HepG2 (cell line): Measurements from ENCODE around the gene CDT1. TPM values are rescaled to one million over a fixed set of nuclear protein-coding genes. Genes with fewer than 3 reads are reported as not detected.

Experiments
- ATAC-seq: fragments of 200-7000 bp; cut with Tn5 transposase; 3 replicates; pipeline ENCODE4 v1.9.1; 2020; ENCODE audit warnings: mild to moderate bottlenecking, moderate library complexity
- BruUV-seq: library from RNA; stranded (reverse); fragments of 400-500 nt; replicated peaks from 2 replicates; lab custom pipeline; 2021; lab: Mats Ljungman, UMichigan
- CTCF ChIA-PET: fragments of 300-600 bp; formaldehyde crosslinking; extraction: SDS; loops from one replicate; lab custom pipeline; 2021; ENCODE audit warnings: low total read pairs, inconsistent platforms, low intra/inter-chr PET ratio; lab: Yijun Ruan, JAX
- POLR2A ChIA-PET: fragments of 350-600 bp; sonication (Branson Sonifier 250); formaldehyde crosslinking; loops from one replicate; lab custom pipeline; 2020; ENCODE audit warnings: antibody characterized with exemption, inconsistent platforms; lab: Yijun Ruan, JAX
- DNase-seq: peaks from one replicate; pipeline ENCODE4 v3.0.0-alpha.2; 2015; ENCODE audit warnings: low spot score
- FAIRE-seq: peaks from 3 replicates; lab custom pipeline; 2011; peaks lifted over from hg19 to GRCh38; lab: Jason Lieb, UNC
- H2AFZ ChIP-seq: one replicate; pipeline ENCODE4 v1.6.1; 2011; ENCODE audit warnings: low read length, inconsistent platforms
- H3K27ac ChIP-seq: fragments of 300-600 bp; 3 replicates; pipeline ENCODE4 v1.8.0; 2011; ENCODE audit warnings: mixed run types, mild to moderate bottlenecking, mixed read lengths, low read length, inconsistent platforms; ENCODE audit not compliant: insufficient read depth; ENCODE audit errors: extremely low read length
- H3K27me3 ChIP-seq, 2 experiments: fragments of 200-600 bp in 1 of 2; 2 replicates in 1 of 2; 3 replicates in 1 of 2; pipeline versions ENCODE4 v1.6.0 to v1.8.0; 2011; ENCODE audit warnings: low read length in 2 of 2, mild to moderate bottlenecking in 2 of 2, moderate library complexity in 2 of 2, inconsistent platforms in 1 of 2; ENCODE audit not compliant: insufficient read depth in 2 of 2, control insufficient read depth in 1 of 2
- H3K36me3 ChIP-seq, 2 experiments: fragments of 200-600 bp in 1 of 2; replicated peaks in 1 of 2; 2 replicates in 1 of 2; 3 replicates in 1 of 2; pipeline versions ENCODE4 v1.5.1 to v1.8.0; 2011; ENCODE audit warnings: low read length in 2 of 2, inconsistent platforms in 1 of 2; ENCODE audit not compliant: insufficient read depth in 2 of 2, control insufficient read depth in 1 of 2
- H3K4me1 ChIP-seq: 2 replicates; pipeline ENCODE4 v1.5.1; 2012; ENCODE audit warnings: low read length, inconsistent platforms; ENCODE audit not compliant: insufficient read depth
- H3K4me2 ChIP-seq: 2 replicates; pipeline ENCODE4 v1.6.0; 2011; ENCODE audit warnings: low read depth, low read length, inconsistent platforms
- H3K4me3 ChIP-seq, 3 experiments: fragments of 200-600 bp in 1 of 3; sonication (generic), shearing (Covaris generic) in 1 of 3; replicated peaks in 1 of 3; 2 replicates each; pipeline ENCODE4 v1.5.1; 2011 to 2016; ENCODE audit warnings: low read length in 3 of 3, inconsistent platforms in 2 of 3, low read depth in 2 of 3, mild to moderate bottlenecking in 2 of 3, control low read depth in 1 of 3, mixed read lengths in 1 of 3; ENCODE audit not compliant: insufficient read depth in 1 of 3
- H3K79me2 ChIP-seq: one replicate; pipeline ENCODE4 v1.6.1; 2011; ENCODE audit warnings: low read length, inconsistent platforms; ENCODE audit not compliant: insufficient read depth
- H3K9ac ChIP-seq: 2 replicates; pipeline ENCODE4 v1.6.0; 2011; ENCODE audit warnings: mild to moderate bottlenecking, low read depth, low read length, inconsistent platforms; ENCODE audit not compliant: insufficient read depth
- H3K9me3 ChIP-seq: 2 replicates; pipeline ENCODE4 v1.5.1; 2012; ENCODE audit warnings: mild to moderate bottlenecking, low read length
- H4K20me1 ChIP-seq: 2 replicates; pipeline ENCODE4 v1.6.0; 2011; ENCODE audit warnings: inconsistent platforms, mild to moderate bottlenecking, low read length, moderate library complexity; ENCODE audit not compliant: insufficient read depth
- DNMT3B ChIP-seq: conservative IDR thresholded peaks from 2 replicates; pipeline ENCODE4 v1.6.1; 2016; ENCODE audit warnings: missing biosample characterization, control low read depth
- EED ChIP-seq: sonication (generic); formaldehyde crosslinking; IDR thresholded peaks from 2 replicates; pipeline ENCODE4 v1.5.0; 2020; ENCODE audit warnings: mild to moderate bottlenecking, missing genetic modification reagents
- HNF4A ChIP-seq: sonication (generic); formaldehyde crosslinking; IDR thresholded peaks from 2 replicates; pipeline ENCODE4 v1.4.0; 2020; ENCODE audit warnings: missing genetic modification reagents
- HNRNPL ChIP-seq: fragments of 200-400 bp; formaldehyde crosslinking; IDR thresholded peaks from 2 replicates; pipeline ENCODE4 v1.6.1; 2017; ENCODE audit warnings: mild to moderate bottlenecking, low read depth, low read length
- KDM4B ChIP-seq: sonication (generic); formaldehyde crosslinking; IDR thresholded peaks from 2 replicates; pipeline ENCODE4 v1.4.0; 2020; ENCODE audit warnings: missing genetic modification reagents
- POLR2A ChIP-seq, 2 experiments: IDR thresholded peaks; 2 replicates each; pipeline ENCODE4 v1.6.1; 2011; ENCODE audit warnings: low read depth in 2 of 2, low read length in 2 of 2, mild to moderate bottlenecking in 1 of 2, moderate library complexity in 1 of 2; ENCODE audit not compliant: insufficient read depth in 1 of 2
- RNF2 ChIP-seq: fragments of 450-650 bp; conservative IDR thresholded peaks from 2 replicates; pipeline ENCODE4 v1.6.1; 2016; ENCODE audit warnings: low read depth
- TBL1XR1 ChIP-seq: fragments of 150-350 bp; IDR thresholded peaks from 2 replicates; pipeline ENCODE4 v1.6.1; 2014; ENCODE audit warnings: borderline replicate concordance, low read length; ENCODE audit not compliant: partially characterized antibody
- TBX2 ChIP-seq: sonication (generic); formaldehyde crosslinking; IDR thresholded peaks from 2 replicates; pipeline ENCODE4 v1.5.0; 2020; ENCODE audit warnings: missing genetic modification reagents, mild to moderate bottlenecking, borderline replicate concordance
- WGBS: methylation state at CpG from one replicate; pipeline ENCODE4 v1.1.6; 2017; ENCODE audit warnings: low lambda C conversion rate; 5-methylcytosine and 5-hydroxymethylcytosine counted together
- in situ Hi-C: cut with HindIII; loops from 2 replicates; pipeline ENCODE4 v1.10.0; 2017; ENCODE audit warnings: low pct_unique_long_range_greater_than_20kb; ENCODE audit not compliant: extremely low pct_ligation_motif_present
- intact Hi-C: fragments of 100-400 bp; cut with micrococcal nuclease; formaldehyde crosslinking; loops from one replicate; pipeline ENCODE4 v1.10.0; 2022; ENCODE audit not compliant: unreplicated experiment
- polyA plus RNA-seq, 8 experiments: library from polyadenylated mRNA; depleted of rRNA in 3 of 8; stranded (reverse) in 7 of 8; unstranded in 1 of 8; fragments of >200 nt; fragmentation: Illumina TruSeq in 4 of 8; extraction: Trizol in 4 of 8; gene quantifications; 2 replicates each; pipeline versions ENCODE4 v1.2.1 to v1.2.3, GENCODE V29; 2011 to 2016; ENCODE audit warnings: low read depth in 4 of 8, missing spikeins in 1 of 8, mixed read lengths in 1 of 8; ENCODE audit not compliant: insufficient read depth in 1 of 8
- total RNA-seq, 5 experiments: library from RNA; depleted of rRNA; stranded (reverse); fragments of >200 nt; fragmentation: Illumina TruSeq; extraction: Trizol; gene quantifications; 2 replicates each; pipeline ENCODE4 v1.2.3, GENCODE V29; 2016; ENCODE audit warnings: low read depth in 1 of 5
- TF ChIP-seq, protein P1 (sequence below): sonication (generic); formaldehyde crosslinking; IDR thresholded peaks from 2 replicates; pipeline ENCODE4 v1.4.0; 2020; ENCODE audit warnings: missing genetic modification reagents, borderline replicate concordance
- TF ChIP-seq, protein P2 (sequence below): sonication (generic); formaldehyde crosslinking; conservative IDR thresholded peaks from 2 replicates; pipeline ENCODE4 v1.4.0; 2020; ENCODE audit warnings: missing genetic modification reagents
- TF ChIP-seq, protein P3 (sequence below): sonication (generic); formaldehyde crosslinking; IDR thresholded peaks from 2 replicates; pipeline ENCODE4 v1.4.0; 2020; ENCODE audit warnings: mild to moderate bottlenecking, missing genetic modification reagents

CDT1 gene
- total and polyA plus RNA-seq, 2 of the 13 experiments (the other 11 are each of a cell fraction or from before 2014, with no cell fraction given), result 23.1 to 23.8 TPM

DNA sequence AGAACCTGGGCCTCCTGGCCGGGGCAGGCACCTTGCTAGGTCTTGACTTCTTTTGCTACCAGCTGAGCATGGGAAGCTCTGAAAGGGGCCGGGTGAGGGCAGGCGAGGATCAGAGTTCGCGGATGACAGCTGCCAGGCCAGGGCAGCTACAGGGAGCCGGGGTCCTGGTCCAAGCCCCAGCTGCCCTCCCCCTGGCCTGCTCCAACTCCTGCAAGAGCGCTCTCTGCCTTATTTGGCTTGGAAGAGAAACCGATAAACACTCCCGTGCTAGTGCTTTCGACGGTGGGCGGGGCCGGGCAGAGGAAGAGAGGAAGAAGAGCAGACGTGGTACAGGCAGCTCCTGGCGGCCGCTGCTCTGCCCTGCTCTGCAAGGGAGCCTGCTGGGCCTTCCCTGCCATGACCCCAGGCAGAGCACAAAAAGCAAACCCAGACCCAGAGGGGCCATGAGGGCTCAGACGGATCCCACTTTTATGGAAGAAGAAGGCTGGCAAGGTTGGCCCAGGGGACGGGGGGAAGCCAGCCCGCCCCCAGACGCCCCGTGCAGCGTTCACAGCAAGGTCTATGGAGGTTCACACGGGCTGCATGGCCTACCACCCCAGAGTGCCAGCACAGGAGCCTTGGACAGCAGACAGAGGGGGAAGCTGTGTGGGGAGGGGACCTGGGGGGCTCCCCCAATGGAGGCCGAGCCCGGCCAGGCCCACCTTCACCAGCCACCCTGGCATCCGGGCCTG is 44.2 kb upstream of the CDT1 start:
- in situ Hi-C loops (loop anchor here (5.0 kb wide), 3 partner anchors 43 to 408 kb away; partner anchors contain the start of genes CDT1, GALNS and TRAPPC2L), intact Hi-C loops (loop anchor here (1.0 to 5.0 kb wide), 3 partner anchors 28 to 98 kb away; partner anchors contain the start of genes APRT, GALNS and TRAPPC2L)
- ATAC-seq (peak; percentile 83), FAIRE-seq (peak; percentile 96), DNase-seq (peak; percentile 98)
- Histone ChIP-seq H3K9ac (peak overlapping the region; percentile 53), H3K36me3 (peaks cover 0 to 2% of the 10 kb centered on the region in 2 experiments; a peak in 1 of 5 replicates), H3K27ac (peak overlapping the region; percentile 61), H3K9me3 (no peaks in the 10 kb centered on the region), H3K79me2 (peaks cover 20% of the 10 kb centered on the region), H3K4me1 (peaks cover 60% of the 10 kb centered on the region), H2AFZ (no peak overlapping the region), H3K27me3 (no peaks in the 10 kb centered on the region), H3K4me2 (peak overlapping the region; percentile 73), H3K4me3 (peak overlapping the region; percentile 39 to 68 (median 43)), H4K20me1 (peaks cover 23% of the 10 kb centered on the region)
- ChIA-PET POLR2A (interaction anchor here (0.9 to 2.9 kb wide), 15 partner anchors 10 to 433 kb away, joined by 3 to 36 read pairs (median 5); partner anchors contain the start of genes APRT, GALNS, PIEZO1 and TRAPPC2L), CTCF (interaction anchor here (0.7 to 1.7 kb wide), 4 partner anchors 25 to 98 kb away, joined by 4 to 12 read pairs (median 4); partner anchors contain the start of genes GALNS, PIEZO1 and TRAPPC2L)
- WGBS, result 0% methylated on average over 12 of the region's 26 CpGs
- no TSS peak for BruUV-seq
- TF ChIP-seq, protein P1, sequence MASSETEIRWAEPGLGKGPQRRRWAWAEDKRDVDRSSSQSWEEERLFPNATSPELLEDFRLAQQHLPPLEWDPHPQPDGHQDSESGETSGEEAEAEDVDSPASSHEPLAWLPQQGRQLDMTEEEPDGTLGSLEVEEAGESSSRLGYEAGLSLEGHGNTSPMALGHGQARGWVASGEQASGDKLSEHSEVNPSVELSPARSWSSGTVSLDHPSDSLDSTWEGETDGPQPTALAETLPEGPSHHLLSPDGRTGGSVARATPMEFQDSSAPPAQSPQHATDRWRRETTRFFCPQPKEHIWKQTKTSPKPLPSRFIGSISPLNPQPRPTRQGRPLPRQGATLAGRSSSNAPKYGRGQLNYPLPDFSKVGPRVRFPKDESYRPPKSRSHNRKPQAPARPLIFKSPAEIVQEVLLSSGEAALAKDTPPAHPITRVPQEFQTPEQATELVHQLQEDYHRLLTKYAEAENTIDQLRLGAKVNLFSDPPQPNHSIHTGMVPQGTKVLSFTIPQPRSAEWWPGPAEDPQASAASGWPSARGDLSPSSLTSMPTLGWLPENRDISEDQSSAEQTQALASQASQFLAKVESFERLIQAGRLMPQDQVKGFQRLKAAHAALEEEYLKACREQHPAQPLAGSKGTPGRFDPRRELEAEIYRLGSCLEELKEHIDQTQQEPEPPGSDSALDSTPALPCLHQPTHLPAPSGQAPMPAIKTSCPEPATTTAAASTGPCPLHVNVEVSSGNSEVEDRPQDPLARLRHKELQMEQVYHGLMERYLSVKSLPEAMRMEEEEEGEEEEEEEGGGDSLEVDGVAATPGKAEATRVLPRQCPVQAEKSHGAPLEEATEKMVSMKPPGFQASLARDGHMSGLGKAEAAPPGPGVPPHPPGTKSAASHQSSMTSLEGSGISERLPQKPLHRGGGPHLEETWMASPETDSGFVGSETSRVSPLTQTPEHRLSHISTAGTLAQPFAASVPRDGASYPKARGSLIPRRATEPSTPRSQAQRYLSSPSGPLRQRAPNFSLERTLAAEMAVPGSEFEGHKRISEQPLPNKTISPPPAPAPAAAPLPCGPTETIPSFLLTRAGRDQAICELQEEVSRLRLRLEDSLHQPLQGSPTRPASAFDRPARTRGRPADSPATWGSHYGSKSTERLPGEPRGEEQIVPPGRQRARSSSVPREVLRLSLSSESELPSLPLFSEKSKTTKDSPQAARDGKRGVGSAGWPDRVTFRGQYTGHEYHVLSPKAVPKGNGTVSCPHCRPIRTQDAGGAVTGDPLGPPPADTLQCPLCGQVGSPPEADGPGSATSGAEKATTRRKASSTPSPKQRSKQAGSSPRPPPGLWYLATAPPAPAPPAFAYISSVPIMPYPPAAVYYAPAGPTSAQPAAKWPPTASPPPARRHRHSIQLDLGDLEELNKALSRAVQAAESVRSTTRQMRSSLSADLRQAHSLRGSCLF (CRISPR knock-in tag), result no peak
- TF ChIP-seq, protein P2, sequence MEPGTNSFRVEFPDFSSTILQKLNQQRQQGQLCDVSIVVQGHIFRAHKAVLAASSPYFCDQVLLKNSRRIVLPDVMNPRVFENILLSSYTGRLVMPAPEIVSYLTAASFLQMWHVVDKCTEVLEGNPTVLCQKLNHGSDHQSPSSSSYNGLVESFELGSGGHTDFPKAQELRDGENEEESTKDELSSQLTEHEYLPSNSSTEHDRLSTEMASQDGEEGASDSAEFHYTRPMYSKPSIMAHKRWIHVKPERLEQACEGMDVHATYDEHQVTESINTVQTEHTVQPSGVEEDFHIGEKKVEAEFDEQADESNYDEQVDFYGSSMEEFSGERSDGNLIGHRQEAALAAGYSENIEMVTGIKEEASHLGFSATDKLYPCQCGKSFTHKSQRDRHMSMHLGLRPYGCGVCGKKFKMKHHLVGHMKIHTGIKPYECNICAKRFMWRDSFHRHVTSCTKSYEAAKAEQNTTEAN (CRISPR knock-in tag), result no peak
- 0 out of 2 replicates have a peak, but pooled peaks have one; percentile 30 for TF ChIP-seq KDM4B
- TF ChIP-seq POLR2A (IDR thresholded peaks at IDR 0.05; ENCODE audit: insufficient read depth in 1 of 2, low read depth in 2 of 2, low read length in 2 of 2), result peak; percentile 74 to 75
- peak; percentile 58 for TF ChIP-seq TBL1XR1
- TF ChIP-seq HNF4A (CRISPR knock-in tag), result peak; percentile 74
- TF ChIP-seq, protein P3, sequence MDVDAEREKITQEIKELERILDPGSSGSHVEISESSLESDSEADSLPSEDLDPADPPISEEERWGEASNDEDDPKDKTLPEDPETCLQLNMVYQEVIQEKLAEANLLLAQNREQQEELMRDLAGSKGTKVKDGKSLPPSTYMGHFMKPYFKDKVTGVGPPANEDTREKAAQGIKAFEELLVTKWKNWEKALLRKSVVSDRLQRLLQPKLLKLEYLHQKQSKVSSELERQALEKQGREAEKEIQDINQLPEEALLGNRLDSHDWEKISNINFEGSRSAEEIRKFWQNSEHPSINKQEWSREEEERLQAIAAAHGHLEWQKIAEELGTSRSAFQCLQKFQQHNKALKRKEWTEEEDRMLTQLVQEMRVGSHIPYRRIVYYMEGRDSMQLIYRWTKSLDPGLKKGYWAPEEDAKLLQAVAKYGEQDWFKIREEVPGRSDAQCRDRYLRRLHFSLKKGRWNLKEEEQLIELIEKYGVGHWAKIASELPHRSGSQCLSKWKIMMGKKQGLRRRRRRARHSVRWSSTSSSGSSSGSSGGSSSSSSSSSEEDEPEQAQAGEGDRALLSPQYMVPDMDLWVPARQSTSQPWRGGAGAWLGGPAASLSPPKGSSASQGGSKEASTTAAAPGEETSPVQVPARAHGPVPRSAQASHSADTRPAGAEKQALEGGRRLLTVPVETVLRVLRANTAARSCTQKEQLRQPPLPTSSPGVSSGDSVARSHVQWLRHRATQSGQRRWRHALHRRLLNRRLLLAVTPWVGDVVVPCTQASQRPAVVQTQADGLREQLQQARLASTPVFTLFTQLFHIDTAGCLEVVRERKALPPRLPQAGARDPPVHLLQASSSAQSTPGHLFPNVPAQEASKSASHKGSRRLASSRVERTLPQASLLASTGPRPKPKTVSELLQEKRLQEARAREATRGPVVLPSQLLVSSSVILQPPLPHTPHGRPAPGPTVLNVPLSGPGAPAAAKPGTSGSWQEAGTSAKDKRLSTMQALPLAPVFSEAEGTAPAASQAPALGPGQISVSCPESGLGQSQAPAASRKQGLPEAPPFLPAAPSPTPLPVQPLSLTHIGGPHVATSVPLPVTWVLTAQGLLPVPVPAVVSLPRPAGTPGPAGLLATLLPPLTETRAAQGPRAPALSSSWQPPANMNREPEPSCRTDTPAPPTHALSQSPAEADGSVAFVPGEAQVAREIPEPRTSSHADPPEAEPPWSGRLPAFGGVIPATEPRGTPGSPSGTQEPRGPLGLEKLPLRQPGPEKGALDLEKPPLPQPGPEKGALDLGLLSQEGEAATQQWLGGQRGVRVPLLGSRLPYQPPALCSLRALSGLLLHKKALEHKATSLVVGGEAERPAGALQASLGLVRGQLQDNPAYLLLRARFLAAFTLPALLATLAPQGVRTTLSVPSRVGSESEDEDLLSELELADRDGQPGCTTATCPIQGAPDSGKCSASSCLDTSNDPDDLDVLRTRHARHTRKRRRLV (CRISPR knock-in tag), result no peak
- no peak for TF ChIP-seq RNF2
- TF ChIP-seq DNMT3B (CRISPR knock-in tag), result no peak
- peak; percentile 1; the same call in 1 of the 2 replicates for TF ChIP-seq EED (CRISPR knock-in tag)
- peak; percentile 92 for TF ChIP-seq HNRNPL
- peak; percentile 81 for TF ChIP-seq TBX2 (CRISPR knock-in tag)
